Spleen (tissue), 7 donors: ENCODE results near the gene ZKSCAN1.

Experiments
- CTCF ChIP-seq, 11 experiments: fragments of 200-600 bp in 7 of 11; fragments of 450-650 bp in 4 of 11; sonication (generic) in 4 of 11; IDR thresholded peaks in 8 of 11; conservative IDR thresholded peaks in 3 of 11; 1 replicate in 7 of 11; 2 replicates in 4 of 11; pipeline versions ENCODE4 v1.4.0 to v1.8.0; 2016 to 2021; ENCODE audit warnings: antibody characterized with exemption in 11 of 11, inconsistent platforms in 4 of 11, mild to moderate bottlenecking in 1 of 11
- POLR2A ChIP-seq, 3 donors: fragments of 450-650 bp; IDR thresholded peaks; one replicate each; pipeline ENCODE4 v1.5.1; 2017; ENCODE audit warnings: antibody characterized with exemption in 3 of 3, mild to moderate bottlenecking in 1 of 3
- POLR2AphosphoS5 ChIP-seq, 3 donors: sonication (generic); formaldehyde crosslinking; IDR thresholded peaks; one replicate each; pipeline ENCODE4 v1.5.1; 2017; ENCODE audit warnings: antibody characterized with exemption in 3 of 3
- donor health status: DM: no; HTN: no; CAD: no; lungs with moderate emphysema.
- donor health status: DM: no; HTN: no; CAD: no.
- donor health status: DM: no; HTN: no; CAD: no.

- no peak for TF ChIP-seq CTCF (IDR thresholded peaks at IDR 0.05 in 8 of 11, conservative IDR thresholded peaks at IDR 0.05 in 3 of 11)
- TF ChIP-seq POLR2AphosphoS5 (IDR thresholded peaks at IDR 0.05) = no peak
- TF ChIP-seq POLR2A (IDR thresholded peaks at IDR 0.05) = no peak
These were observed 48.8 kb downstream of the ZKSCAN1 start for GRCh38 chr7:100064162-100064561.
